HCT116 (cell line): Measurements from ENCODE around the gene CREB3. TPM values are rescaled to one million over a fixed set of nuclear protein-coding genes. Genes with fewer than 3 reads are reported as not detected.

Source experiments
- ATAC-seq: fragments of 200-7000 bp; cut with Tn5 transposase; 2 replicates; pipeline ENCODE4 v1.9.1; 2020; ENCODE audit warnings: mild to moderate bottlenecking, moderate library complexity
- BruUV-seq: library from RNA; stranded (reverse); fragments of 400-500 nt; replicated peaks from 2 replicates; lab custom pipeline; 2021; lab: Mats Ljungman, UMichigan
- CTCF ChIA-PET: fragments of 300-600 bp; sonication (Branson Sonifier 250); formaldehyde crosslinking; loops from one replicate; lab custom pipeline; 2021; ENCODE audit warnings: antibody characterized with exemption; lab: Charles Lee
- POLR2A ChIA-PET: fragments of 300-600, 350-600 bp; sonication (Branson Sonifier 250); formaldehyde crosslinking; loops from one replicate; lab custom pipeline; 2021; ENCODE audit warnings: antibody characterized with exemption; lab: Charles Lee
- RAD21 ChIA-PET, 2 experiments: fragments of 300-600 bp; sonication (Branson Sonifier 250); formaldehyde crosslinking; loops; one replicate each; lab custom pipeline; 2023; ENCODE audit warnings: low total read pairs in 2 of 2; ENCODE audit not compliant: uncharacterized antibody in 2 of 2, unreplicated experiment in 2 of 2, low non-redundant PET in 1 of 2; lab: Charles Lee
- DNase-seq: peaks from one replicate; pipeline ENCODE4 v3.0.0-alpha.2; 2010; ENCODE audit warnings: low read depth, low spot score
- H2AFZ ChIP-seq: fragments of 200-600 bp; shearing (Covaris generic), sonication (generic); 2 replicates; pipeline ENCODE4 v1.6.1; 2017; ENCODE audit warnings: low read depth, mixed run types, mixed read lengths, antibody characterized with exemption, low read length; ENCODE audit not compliant: poor library complexity, severe bottlenecking
- H3K27ac ChIP-seq: 2 replicates; pipeline ENCODE4 v1.5.1; 2012; ENCODE audit warnings: low read depth, low read length
- H3K27me3 ChIP-seq: fragments of 200-600 bp; sonication (generic); 2 replicates; pipeline ENCODE4 v1.6.1; 2016; ENCODE audit warnings: mixed run types, low read length, mixed read lengths; ENCODE audit not compliant: insufficient read depth
- H3K36me3 ChIP-seq, 2 experiments: fragments of 200-500 bp in 1 of 2; fragments of 200-600 bp in 1 of 2; sonication (Bioruptor generic) in 1 of 2; sonication (generic) in 1 of 2; 2 replicates each; pipeline versions ENCODE4 v1.5.1 to v1.6.1; 2014 to 2016; ENCODE audit warnings: low read length in 2 of 2, inconsistent platforms in 1 of 2, mixed read lengths in 1 of 2, mixed run types in 1 of 2; ENCODE audit not compliant: insufficient read depth in 2 of 2, control insufficient read depth in 1 of 2
- H3K4me1 ChIP-seq, 2 experiments: fragments of 200-600 bp in 1 of 2; sonication (generic) in 1 of 2; 2 replicates each; pipeline versions ENCODE4 v1.5.1 to v1.6.1; 2012 to 2017; ENCODE audit warnings: low read length in 2 of 2, inconsistent platforms in 1 of 2, mild to moderate bottlenecking in 1 of 2, mixed read lengths in 1 of 2, mixed run types in 1 of 2, moderate library complexity in 1 of 2; ENCODE audit not compliant: insufficient read depth in 2 of 2, control insufficient read depth in 1 of 2
- H3K4me2 ChIP-seq: fragments of 200-600 bp; sonication (generic); 2 replicates; pipeline ENCODE4 v1.6.1; 2017; ENCODE audit warnings: mixed run types, low read length, mixed read lengths
- H3K4me3 ChIP-seq, 2 experiments: fragments of 200-600 bp in 1 of 2; sonication (generic) in 1 of 2; replicated peaks in 1 of 2; 2 replicates each; pipeline ENCODE4 v1.5.1; 2011 to 2016; ENCODE audit warnings: low read length in 2 of 2, control low read depth in 1 of 2, low read depth in 1 of 2, mild to moderate bottlenecking in 1 of 2, mixed read lengths in 1 of 2, mixed run types in 1 of 2
- H3K79me2 ChIP-seq: fragments of 200-600 bp; sonication (generic); 2 replicates; pipeline ENCODE4 v1.6.1; 2017; ENCODE audit warnings: mild to moderate bottlenecking, mixed run types, low read length, moderate library complexity, mixed read lengths; ENCODE audit not compliant: insufficient read depth
- H3K9ac ChIP-seq: fragments of 200-600 bp; sonication (generic); 2 replicates; pipeline ENCODE4 v1.6.1; 2016; ENCODE audit warnings: low read length, mixed read lengths
- H3K9me2 ChIP-seq: fragments of 200-600 bp; sonication (generic), shearing (Covaris generic); 2 replicates; pipeline ENCODE4 v1.6.1; 2017; ENCODE audit warnings: mixed run types, mild to moderate bottlenecking, moderate library complexity; ENCODE audit not compliant: insufficient read depth
- H3K9me3 ChIP-seq, 2 experiments: fragments of 200-500 bp in 1 of 2; fragments of 200-600 bp in 1 of 2; sonication (Bioruptor generic) in 1 of 2; sonication (generic) in 1 of 2; 2 replicates each; pipeline ENCODE4 v1.6.1; 2014 to 2017; ENCODE audit warnings: low read length in 2 of 2, mixed read lengths in 2 of 2, inconsistent platforms in 1 of 2, low read depth in 1 of 2, mild to moderate bottlenecking in 1 of 2, mixed run types in 1 of 2, moderate library complexity in 1 of 2; ENCODE audit not compliant: control insufficient read depth in 1 of 2, insufficient read depth in 1 of 2
- H4K20me1 ChIP-seq: fragments of 200-600 bp; sonication (generic), shearing (Covaris generic); 2 replicates; pipeline ENCODE4 v1.6.1; 2017; ENCODE audit warnings: mixed run types, mild to moderate bottlenecking, moderate library complexity; ENCODE audit not compliant: insufficient read depth
- CBX3 ChIP-seq: IDR thresholded peaks from 2 replicates; pipeline ENCODE4 v1.6.1; 2012; ENCODE audit warnings: low read depth
- CTCF ChIP-seq, 3 experiments: fragments of 200-600 bp in 1 of 3; sonication (generic) in 1 of 3; IDR thresholded peaks in 2 of 3; conservative IDR thresholded peaks in 1 of 3; 2 replicates each; pipeline ENCODE4 v1.5.1; 2012 to 2017; ENCODE audit warnings: low read depth in 2 of 3, low read length in 2 of 3, antibody characterized with exemption in 1 of 3, borderline replicate concordance in 1 of 3, control low read depth in 1 of 3, mild to moderate bottlenecking in 1 of 3, mixed read lengths in 1 of 3, mixed run types in 1 of 3, moderate library complexity in 1 of 3; ENCODE audit not compliant: insufficient read depth in 1 of 3
- ELF1 ChIP-seq: IDR thresholded peaks from 2 replicates; pipeline ENCODE4 v1.6.1; 2012; ENCODE audit warnings: low read depth, borderline replicate concordance
- EZH2 ChIP-seq: fragments of 200-600 bp; sonication (generic); IDR thresholded peaks from 2 replicates; pipeline ENCODE4 v1.6.1; 2017; ENCODE audit warnings: antibody characterized with exemption, mixed run types
- FOSL1 ChIP-seq: IDR thresholded peaks from 2 replicates; pipeline ENCODE4 v1.6.1; 2012; ENCODE audit warnings: low read depth
- MAX ChIP-seq: IDR thresholded peaks from 2 replicates; pipeline ENCODE4 v1.6.1; 2012
- POLR2AphosphoS5 ChIP-seq: IDR thresholded peaks from 2 replicates; pipeline ENCODE4 v1.6.1; 2011; ENCODE audit warnings: mild to moderate bottlenecking, low read depth, low read length, moderate library complexity
- RAD21 ChIP-seq: IDR thresholded peaks from 2 replicates; pipeline ENCODE4 v1.6.1; 2012; ENCODE audit warnings: low read depth, mild to moderate bottlenecking
- REST ChIP-seq: IDR thresholded peaks from 2 replicates; pipeline ENCODE4 v1.6.1; 2012; ENCODE audit warnings: low read depth
- SIN3A ChIP-seq: IDR thresholded peaks from 2 replicates; pipeline ENCODE4 v1.6.1; 2012; ENCODE audit warnings: low read depth
- SP1 ChIP-seq: IDR thresholded peaks from 2 replicates; pipeline ENCODE4 v1.6.1; 2012; ENCODE audit warnings: low read depth
- SRF ChIP-seq: IDR thresholded peaks from 2 replicates; pipeline ENCODE4 v1.6.1; 2012; ENCODE audit warnings: low read depth
- TCF7L2 ChIP-seq: IDR thresholded peaks from 2 replicates; pipeline ENCODE4 v1.7.0; 2011; ENCODE audit warnings: borderline replicate concordance, inconsistent platforms; ENCODE audit not compliant: insufficient read depth, insufficient read length; ENCODE audit errors: extremely low read depth
- ZFX ChIP-seq: fragments of 450-650 bp; IDR thresholded peaks from 2 replicates; pipeline ENCODE4 v1.6.1; 2017
- ZNF274 ChIP-seq: fragments of 200-500 bp; sonication (Bioruptor generic); IDR thresholded peaks from 2 replicates; pipeline ENCODE4 v1.6.1; 2014; ENCODE audit warnings: mild to moderate bottlenecking, low read depth, low read length, inconsistent platforms
- intact Hi-C: fragments of 100-400 bp; cut with micrococcal nuclease; formaldehyde crosslinking; loops from 2 replicates; pipeline ENCODE4 v1.10.0; 2022
- total RNA-seq: library from RNA; stranded (reverse); gene quantifications from one replicate; pipeline ENCODE4 v1.2.1, GENCODE V29; 2021; ENCODE audit not compliant: unreplicated experiment

Gene CREB3
- total RNA-seq, 1 experiment from 2014 or later, result 22.3 TPM

GRCh38 chr9:35781066-35781465 lies 48.6 kb downstream of the CREB3 start:
- no peaks in the 10 kb centered on the region for H3K9me2 ChIP-seq
- TF ChIP-seq ZFX, result no peak
- no peak for TF ChIP-seq TCF7L2
- TF ChIP-seq CBX3, result no peak
- no peak for TF ChIP-seq FOSL1
- no peak for TF ChIP-seq RAD21
- TF ChIP-seq POLR2AphosphoS5, result no peak
- TF ChIP-seq SP1, result no peak
- TF ChIP-seq REST, result no peak
- TF ChIP-seq SIN3A, result no peak
- no peak for TF ChIP-seq ZNF274
- TF ChIP-seq CTCF (IDR thresholded peaks at IDR 0.05 in 2 of 3, conservative IDR thresholded peaks at IDR 0.05 in 1 of 3; ENCODE audit: borderline replicate concordance in 1 of 3, insufficient read depth in 1 of 3, low read depth in 2 of 3, low read length in 2 of 3), result no peak
- TF ChIP-seq MAX, result no peak
- TF ChIP-seq EZH2, result no peak
- TF ChIP-seq ELF1, result no peak
- TF ChIP-seq SRF, result no peak
- no peaks in the 10 kb centered on the region for H3K9me3 ChIP-seq
- ChIA-PET CTCF (no interaction called here), RAD21 (no interaction called here), POLR2A (no interaction called here)
- H3K36me3 ChIP-seq, result no peaks in the 10 kb centered on the region
- H4K20me1 ChIP-seq, result no peaks in the 10 kb centered on the region
- DNase-seq, result no peak
- H3K9ac ChIP-seq, result no peak overlapping the region
- ATAC-seq, result no peak
- H3K4me2 ChIP-seq, result no peak overlapping the region
- no peaks in the 10 kb centered on the region for H3K27me3 ChIP-seq
- intact Hi-C loops, result no loop called here
- H2AFZ ChIP-seq, result no peak overlapping the region
- BruUV-seq, result TSS peak; percentile 56
- no peaks in the 10 kb centered on the region for H3K4me1 ChIP-seq
- H3K79me2 ChIP-seq, result no peaks in the 10 kb centered on the region
- H3K4me3 ChIP-seq, result no peak overlapping the region
- no peak overlapping the region for H3K27ac ChIP-seq
